ENCODE results near the gene OR1I1. TPM values are rescaled to one million over a fixed set of nuclear protein-coding genes. Genes with fewer than 3 reads are reported as not detected.
"Not testable (repeated sequence)": the region's sequence is repeated elsewhere in the genome, so short reads cannot be mapped to it uniquely, and the experiment has no call there.

OR1I1 gene
- total RNA-seq, 1 experiment from 2014 or later, result not detected

GRCh38 chr19:15096223-15096622, 14.2 kb downstream of the OR1I1 start:
- no peaks in the 10 kb centered on the region for H3K4me1 ChIP-seq (ENCODE audit: insufficient read depth, low read length)
- TF ChIP-seq CTCF (conservative IDR thresholded peaks at IDR 0.05), result no peak
- no peak overlapping the region for H2BK120ac ChIP-seq (ENCODE audit: low read depth, low read length, poor library complexity, severe bottlenecking)
- no peak overlapping the region for H3K27ac ChIP-seq (ENCODE audit: insufficient read length, low read depth, low read length)
- H4K20me1 ChIP-seq (ENCODE audit: control insufficient read depth, insufficient read depth, insufficient read length), result no peaks in the 10 kb centered on the region
- Mint-ChIP-seq H3K9me3 (no peaks in the 10 kb centered on the region), H3K4me3 (no peak overlapping the region), H3K4me1 (no peaks in the 10 kb centered on the region), H3K27me3 (ENCODE audit: low read depth) (peaks cover 2% of the 10 kb centered on the region), H3K36me3 (ENCODE audit: insufficient read depth in 1 of 3, low read depth in 3 of 3) (no peaks in the 10 kb centered on the region), H3K27ac (no peak overlapping the region)
- no peak overlapping the region for H4K8ac ChIP-seq (replicated peaks; ENCODE audit: insufficient read length, low read depth, low read length)
- no peak overlapping the region for H2AK5ac ChIP-seq (ENCODE audit: insufficient read length, low read length)
- H3K23me2 ChIP-seq (ENCODE audit: insufficient read length, low read depth, low read length, poor library complexity, severe bottlenecking), result no peaks in the 10 kb centered on the region
- no peak overlapping the region for H4K5ac ChIP-seq (ENCODE audit: insufficient read length, low read depth, low read length)
- no peak overlapping the region for H2BK12ac ChIP-seq (ENCODE audit: insufficient read length, low read depth, low read length)
- H3K9me3 ChIP-seq (ENCODE audit: control insufficient read depth, low read depth, low read length), result no peaks in the 10 kb centered on the region
- H2BK20ac ChIP-seq (ENCODE audit: low read depth, low read length, poor library complexity, severe bottlenecking), result no peak overlapping the region
- DNase-seq, result no peak
- no peak overlapping the region for H2AFZ ChIP-seq (ENCODE audit: low read length)
- H2BK15ac ChIP-seq (ENCODE audit: low read depth, low read length), result no peak overlapping the region
- H3K9ac ChIP-seq (ENCODE audit: extremely low read depth, insufficient read length, low read length), result no peak overlapping the region
- H3K56ac ChIP-seq (ENCODE audit: insufficient read length, low read depth, low read length), result no peak overlapping the region
- no peak overlapping the region for H3K14ac ChIP-seq (ENCODE audit: insufficient read depth, low read length)
- no CpG with 5 or more reads among the region's 3 CpGs for WGBS (ENCODE audit: extremely low coverage, insufficient read length, low lambda C conversion rate)
- no peak overlapping the region for H2BK5ac ChIP-seq (ENCODE audit: insufficient read length, low read length)
- H3K4me2 ChIP-seq (ENCODE audit: insufficient read depth, insufficient read length, low read length), result no peak overlapping the region
- no peak overlapping the region for H4K91ac ChIP-seq (ENCODE audit: insufficient read length, low read depth, low read length)
- no peak overlapping the region for H3K18ac ChIP-seq (ENCODE audit: insufficient read length, low read depth, low read length)
- H3K4ac ChIP-seq (ENCODE audit: low read depth, low read length), result no peak overlapping the region
- no peaks in the 10 kb centered on the region for H3K27me3 ChIP-seq (ENCODE audit: insufficient read depth, low read length)
- H3K23ac ChIP-seq (ENCODE audit: insufficient read length, low read depth, low read length), result no peak overlapping the region
- H3T11ph ChIP-seq (ENCODE audit: low read length), result no peak overlapping the region
- no peaks in the 10 kb centered on the region for H3K79me2 ChIP-seq (ENCODE audit: insufficient read depth, low read length)
- H3K79me1 ChIP-seq (ENCODE audit: insufficient read depth, low read depth, low read length, poor library complexity, severe bottlenecking), result no peaks in the 10 kb centered on the region

DNA sequence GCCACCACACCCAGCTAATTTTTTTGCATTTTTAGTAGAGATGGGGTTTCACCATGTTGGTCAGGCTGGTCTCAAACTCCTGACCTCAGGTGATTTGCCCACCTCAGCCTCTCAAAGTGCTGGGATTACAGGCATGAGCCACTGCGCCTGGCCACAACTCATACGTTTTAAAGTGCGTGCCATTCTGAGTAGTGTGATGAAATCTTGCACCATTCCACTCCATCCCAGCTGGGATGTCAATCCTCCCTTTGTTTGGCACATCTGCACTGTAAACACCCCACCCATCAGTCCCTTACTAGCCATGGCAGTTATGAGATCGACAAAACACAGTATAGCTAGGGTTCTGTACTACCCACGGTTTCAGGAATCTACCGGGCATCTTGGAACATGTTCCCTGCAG, 16.0 kb downstream of the OR1I1 start:
- not testable (repeated sequence) for H3K79me1 ChIP-seq (ENCODE audit: insufficient read depth, low read depth, low read length, poor library complexity, severe bottlenecking); H4K20me1 ChIP-seq (ENCODE audit: control insufficient read depth, insufficient read depth, insufficient read length); H3K4ac ChIP-seq (ENCODE audit: low read depth, low read length); H3T11ph ChIP-seq (ENCODE audit: low read length); H2BK12ac ChIP-seq (ENCODE audit: insufficient read length, low read depth, low read length); H3K23ac ChIP-seq (ENCODE audit: insufficient read length, low read depth, low read length); H3K9ac ChIP-seq (ENCODE audit: extremely low read depth, insufficient read length, low read length); H3K4me1 ChIP-seq (ENCODE audit: insufficient read depth, low read length); H3K23me2 ChIP-seq (ENCODE audit: insufficient read length, low read depth, low read length, poor library complexity, severe bottlenecking); DNase-seq; H3K27me3 Mint-ChIP-seq (ENCODE audit: low read depth); H2BK15ac ChIP-seq (ENCODE audit: low read depth, low read length); H2AK5ac ChIP-seq (ENCODE audit: insufficient read length, low read length); H3K18ac ChIP-seq (ENCODE audit: insufficient read length, low read depth, low read length); H3K27ac Mint-ChIP-seq; H4K8ac ChIP-seq (replicated peaks; ENCODE audit: insufficient read length, low read depth, low read length); H2BK20ac ChIP-seq (ENCODE audit: low read depth, low read length, poor library complexity, severe bottlenecking); H4K91ac ChIP-seq (ENCODE audit: insufficient read length, low read depth, low read length); H3K27me3 ChIP-seq (ENCODE audit: insufficient read depth, low read length); H3K4me2 ChIP-seq (ENCODE audit: insufficient read depth, insufficient read length, low read length); H2BK120ac ChIP-seq (ENCODE audit: low read depth, low read length, poor library complexity, severe bottlenecking); H3K27ac ChIP-seq (ENCODE audit: insufficient read length, low read depth, low read length); H3K4me1 Mint-ChIP-seq; H3K36me3 Mint-ChIP-seq (ENCODE audit: insufficient read depth in 1 of 3, low read depth in 3 of 3); H3K14ac ChIP-seq (ENCODE audit: insufficient read depth, low read length); H4K5ac ChIP-seq (ENCODE audit: insufficient read length, low read depth, low read length); H2BK5ac ChIP-seq (ENCODE audit: insufficient read length, low read length); H2AFZ ChIP-seq (ENCODE audit: low read length); H3K56ac ChIP-seq (ENCODE audit: insufficient read length, low read depth, low read length); H3K4me3 Mint-ChIP-seq; H3K79me2 ChIP-seq (ENCODE audit: insufficient read depth, low read length); H3K9me3 ChIP-seq (ENCODE audit: control insufficient read depth, low read depth, low read length)
- peaks cover 8 to 10% of the 10 kb centered on the region in 2 experiments; a peak in 4 of 5 replicates for H3K9me3 Mint-ChIP-seq
- no CpG with 5 or more reads among the region's 6 CpGs for WGBS (ENCODE audit: extremely low coverage, insufficient read length, low lambda C conversion rate)
